ENCODE results near the gene DRD2. TPM values are rescaled to one million over a fixed set of nuclear protein-coding genes. Genes with fewer than 3 reads are reported as not detected.

The DRD2 gene
- total and polyA plus RNA-seq, 2 of the 13 experiments (the other 11 are each of a cell fraction or from before 2014, with no cell fraction given): not detected

- TF ChIP-seq NCOA5 (CRISPR knock-in tag; IDR thresholded peaks at IDR 0.05): no peak
- TF ChIP-seq MXD3 (CRISPR knock-in tag; IDR thresholded peaks at IDR 0.05): no peak
- TF ChIP-seq ZFP91 (CRISPR knock-in tag; IDR thresholded peaks at IDR 0.05; ENCODE audit: borderline replicate concordance): no peak
- no peak for TF ChIP-seq ARID5B (CRISPR knock-in tag; IDR thresholded peaks at IDR 0.05)
- TF ChIP-seq ZNF280B (CRISPR knock-in tag; IDR thresholded peaks at IDR 0.05; ENCODE audit: borderline replicate concordance): no peak
- TF ChIP-seq NKX3-1 (CRISPR knock-in tag; IDR thresholded peaks at IDR 0.05): no peak
- no peak for TF ChIP-seq REL (CRISPR knock-in tag; conservative IDR thresholded peaks at IDR 0.05)
- TF ChIP-seq ZNF441 (CRISPR knock-in tag; IDR thresholded peaks at IDR 0.05; ENCODE audit: borderline replicate concordance): no peak
These were observed 6.4 kb downstream of the DRD2 start (continued) for GRCh38 chr11:113468726-113469345.
